ENCODE measurements around the gene DDIT3. TPM values are rescaled to one million over a fixed set of nuclear protein-coding genes. Genes with fewer than 3 reads are reported as not detected.

DDIT3 gene
- total RNA-seq, 1 donor: 18.1 TPM

- H3K4me3 ChIP-seq (ENCODE audit: low read depth, low read length): peak overlapping the region; percentile 32
- TF ChIP-seq CTCF (IDR thresholded peaks at IDR 0.05; ENCODE audit: insufficient read depth, low read depth, low read length): no peak
- peak; percentile 39 for DNase-seq (ENCODE audit: low read depth)
Observed at GRCh38 chr12:57475271-57476161, 44.8 kb downstream of the DDIT3 start.

GRCh38 chr12:57474862-57475261 lies 45.5 kb downstream of the DDIT3 start:
- no peak overlapping the region for H3K4me3 ChIP-seq (ENCODE audit: low read depth, low read length)
- no peak for DNase-seq (ENCODE audit: low read depth)
- no peak for TF ChIP-seq CTCF (IDR thresholded peaks at IDR 0.05; ENCODE audit: insufficient read depth, low read depth, low read length)

DNA sequence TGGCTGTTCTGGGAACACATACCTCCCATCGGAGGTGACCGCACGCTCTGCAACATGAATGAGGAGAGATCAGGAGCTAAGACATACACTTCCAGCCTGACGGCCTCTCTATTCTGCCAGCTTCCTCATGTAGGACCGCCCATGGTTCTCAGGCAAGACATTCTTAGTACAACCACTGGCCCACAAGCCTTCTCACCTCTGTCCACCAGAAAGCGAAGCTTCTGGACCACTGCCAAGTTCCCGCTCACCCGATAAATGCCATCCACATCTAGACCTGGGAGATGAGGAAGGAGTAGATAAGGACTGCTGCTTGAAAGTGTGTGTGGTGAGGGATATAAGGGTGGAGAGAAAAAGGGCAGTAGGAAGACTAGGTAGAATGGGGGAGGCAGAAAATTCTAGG lies 45.9 kb downstream of the DDIT3 start:
- DNase-seq (ENCODE audit: low read depth): no peak
- TF ChIP-seq CTCF (IDR thresholded peaks at IDR 0.05; ENCODE audit: insufficient read depth, low read depth, low read length): no peak
- H3K4me3 ChIP-seq (ENCODE audit: low read depth, low read length): no peak overlapping the region

DNA sequence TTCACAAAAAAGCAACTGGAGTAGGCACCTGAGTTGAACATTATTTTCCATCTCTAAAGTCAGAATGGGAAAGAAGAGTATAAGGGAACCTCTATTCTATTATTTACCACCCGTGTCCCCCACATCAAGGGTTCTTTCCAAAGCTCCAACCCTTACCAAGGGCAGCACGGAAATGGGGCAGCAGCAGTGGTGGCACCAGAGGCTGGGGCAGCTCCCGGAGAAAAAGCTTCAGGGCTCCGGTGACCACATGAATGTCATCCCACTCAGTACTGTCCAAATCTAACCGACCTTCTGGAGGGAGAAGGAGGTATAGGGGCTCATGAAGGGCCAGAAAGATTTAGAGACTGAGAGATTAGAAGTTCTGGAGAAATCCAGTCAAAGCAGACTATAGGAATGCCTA lies 46.4 kb downstream of the DDIT3 start:
- H3K4me3 ChIP-seq (ENCODE audit: low read depth, low read length): no peak overlapping the region
- no peak for DNase-seq (ENCODE audit: low read depth)
- no peak for TF ChIP-seq CTCF (IDR thresholded peaks at IDR 0.05; ENCODE audit: insufficient read depth, low read depth, low read length)

DNA sequence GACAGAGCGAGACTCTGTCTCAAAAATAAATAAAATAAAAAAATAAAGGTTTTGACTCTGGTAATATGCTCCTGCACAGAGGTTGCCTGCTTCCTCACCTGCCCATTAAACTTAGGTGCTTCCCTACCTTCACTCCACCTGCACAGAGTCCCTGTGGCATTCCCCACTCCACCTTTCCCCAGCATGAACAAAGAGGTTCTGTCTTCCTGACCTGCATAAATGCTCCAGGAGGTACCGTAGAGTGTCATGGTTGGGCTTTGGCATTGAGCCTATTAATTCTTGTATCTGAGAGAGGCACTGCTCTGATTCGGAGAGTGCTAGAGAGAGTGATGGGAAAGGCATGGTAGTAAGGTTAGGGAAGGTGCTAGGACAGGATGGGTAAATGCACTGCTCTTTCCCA lies 46.9 kb downstream of the DDIT3 start:
- no peak for DNase-seq (ENCODE audit: low read depth)
- no peak overlapping the region for H3K4me3 ChIP-seq (ENCODE audit: low read depth, low read length)
- no peak for TF ChIP-seq CTCF (IDR thresholded peaks at IDR 0.05; ENCODE audit: insufficient read depth, low read depth, low read length)

GRCh38 chr12:57472391-57472790 lies 47.9 kb downstream of the DDIT3 start:
- no peak for TF ChIP-seq CTCF (IDR thresholded peaks at IDR 0.05; ENCODE audit: insufficient read depth, low read depth, low read length)
- DNase-seq (ENCODE audit: low read depth): no peak

More at GRCh38 chr12:57472391-57472790, 47.9 kb downstream of the DDIT3 start:
- no peak overlapping the region for H3K4me3 ChIP-seq (ENCODE audit: low read depth, low read length)
